Spinal cord (tissue), 10 donors: Measurements from ENCODE around the gene R3HDML. TPM values are rescaled to one million over a fixed set of nuclear protein-coding genes. Genes with fewer than 3 reads are reported as not detected.

ENCODE experiments used
- DNase-seq, 6 donors: peaks; one replicate each; pipeline versions ENCODE4 v3.0.0 to v3.0.0-alpha.2; 2013 to 2015; ENCODE audit warnings: low spot score in 6 of 6, low read depth in 4 of 6
- H3K27ac ChIP-seq: one replicate; pipeline ENCODE4 v1.5.1; 2013; ENCODE audit warnings: low read depth, low read length, control low read depth
- H3K27me3 ChIP-seq: one replicate; pipeline ENCODE4 v1.6.1; 2013; ENCODE audit warnings: low read length; ENCODE audit not compliant: control insufficient read depth, insufficient read depth
- H3K36me3 ChIP-seq: one replicate; pipeline ENCODE4 v1.6.1; 2013; ENCODE audit warnings: low read length; ENCODE audit not compliant: control insufficient read depth, insufficient read depth
- H3K4me1 ChIP-seq: one replicate; pipeline ENCODE4 v1.6.1; 2013; ENCODE audit warnings: low read length; ENCODE audit not compliant: control insufficient read depth, insufficient read depth
- H3K4me3 ChIP-seq: one replicate; pipeline ENCODE4 v1.5.1; 2013; ENCODE audit warnings: low read depth, low read length, control low read depth
- H3K9me3 ChIP-seq: one replicate; pipeline ENCODE4 v1.6.1; 2013; ENCODE audit warnings: low read length; ENCODE audit not compliant: control insufficient read depth, insufficient read depth
- WGBS: methylation state at CpG from one replicate; pipeline ENCODE4 v1.1.5; 2013; ENCODE audit warnings: missing lambda C conversion rate; ENCODE audit not compliant: insufficient coverage; 5-methylcytosine and 5-hydroxymethylcytosine counted together
- polyA plus RNA-seq, 2 donors: library from polyadenylated mRNA; unstranded; fragments of 120-200 nt; gene quantifications; one replicate each; pipeline ENCODE4 v1.2.1, GENCODE V29; 2013; ENCODE audit not compliant: insufficient read length in 2 of 2
- total RNA-seq, 2 donors: library from RNA; depleted of rRNA in 1 of 2; stranded (reverse); fragments of 120-200 nt in 1 of 2; fragments of >200 nt in 1 of 2; gene quantifications; one replicate each; pipeline versions ENCODE4 v1.2.3 to v1.2.4, GENCODE V29; 2013 to 2014
- donor health status: healthy.

R3HDML gene
- total and polyA plus RNA-seq, 4 donors, result 0.11 to 0.12 TPM; not detected in 2

DNA sequence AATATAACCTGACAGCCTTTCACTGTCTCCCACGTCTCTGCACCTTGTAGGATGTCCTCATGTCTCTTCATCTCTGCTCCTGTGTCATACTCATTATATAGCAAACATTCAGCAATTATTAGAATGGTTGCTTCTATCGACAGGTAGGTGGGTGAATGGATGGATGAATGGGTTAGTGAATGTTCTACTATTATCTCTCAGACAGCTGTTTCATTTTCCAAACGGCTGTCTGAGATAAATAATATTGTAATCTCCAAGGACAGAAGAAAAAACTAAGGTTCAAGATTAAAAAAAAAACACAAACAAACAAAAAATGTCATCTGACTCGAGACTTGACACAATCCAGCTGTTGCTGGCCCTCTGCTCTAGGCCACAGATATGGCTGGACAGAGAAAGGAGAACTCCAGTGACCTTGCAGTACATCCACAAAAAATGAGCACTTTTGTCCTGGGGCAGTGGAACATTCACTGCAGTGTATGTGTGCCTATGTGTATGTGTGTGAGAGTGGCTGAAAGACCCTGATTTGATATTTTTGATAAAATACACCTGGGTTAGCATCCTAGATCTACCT, 20.8 kb downstream of the R3HDML start:
- Histone ChIP-seq H3K9me3 (no peaks in the 10 kb centered on the region), H3K27ac (no peak overlapping the region), H3K27me3 (no peaks in the 10 kb centered on the region), H3K36me3 (no peaks in the 10 kb centered on the region), H3K4me1 (no peaks in the 10 kb centered on the region), H3K4me3 (no peak overlapping the region)
- WGBS, result 80% methylated on average over 1 of the region's 4 CpGs
- DNase-seq, result no peak

DNA sequence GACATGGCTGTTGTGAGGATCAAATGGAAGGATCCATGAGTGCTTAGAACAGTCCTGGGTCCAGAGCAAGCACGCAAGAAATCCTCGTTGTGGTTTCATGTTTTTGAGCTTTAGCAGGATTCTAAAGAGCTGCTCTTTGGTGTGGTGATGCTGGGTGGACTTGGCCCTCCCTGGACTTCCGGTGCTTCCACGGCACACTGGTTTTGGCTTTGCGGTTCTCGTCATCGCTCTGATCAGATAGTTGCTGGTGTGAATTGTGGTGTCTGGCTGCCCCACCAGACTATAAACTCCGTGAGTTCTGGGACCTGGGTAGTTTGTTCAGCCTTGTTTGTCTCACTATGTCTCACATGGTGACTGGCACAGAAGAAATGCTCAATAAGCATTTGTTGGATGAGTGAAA, 21.9 kb downstream of the R3HDML start:
- no peaks in the 10 kb centered on the region for H3K4me1 ChIP-seq
- no peak overlapping the region for H3K4me3 ChIP-seq
- WGBS, result 90% methylated on average over 6 of the region's 8 CpGs
- no peaks in the 10 kb centered on the region for H3K36me3 ChIP-seq
- no peaks in the 10 kb centered on the region for H3K9me3 ChIP-seq
- H3K27me3 ChIP-seq, result no peaks in the 10 kb centered on the region
- H3K27ac ChIP-seq, result no peak overlapping the region
- DNase-seq, result no peak

DNA sequence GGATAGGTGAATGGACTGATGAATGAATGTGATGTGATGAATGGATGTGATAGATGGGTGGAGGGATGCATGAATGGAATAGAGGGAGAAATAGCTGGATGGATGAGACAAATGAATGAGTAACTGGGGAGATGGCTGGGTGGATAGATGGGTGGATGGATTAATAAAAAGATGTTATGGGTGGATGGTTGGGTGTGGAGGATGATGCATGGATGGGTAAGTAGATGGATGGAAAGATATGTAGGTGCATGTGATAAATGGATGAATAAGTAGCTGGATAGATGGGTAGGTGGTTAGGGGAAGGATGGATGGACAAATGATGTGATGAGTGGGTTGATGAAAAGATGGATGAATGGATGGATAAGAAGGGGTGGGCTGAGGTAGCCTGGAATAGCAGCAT, 23.4 kb downstream of the R3HDML start:
- H3K9me3 ChIP-seq, result no peaks in the 10 kb centered on the region
- DNase-seq, result no peak
- H3K4me3 ChIP-seq, result no peak overlapping the region
- no peaks in the 10 kb centered on the region for H3K27me3 ChIP-seq
- H3K36me3 ChIP-seq, result no peaks in the 10 kb centered on the region
- H3K4me1 ChIP-seq, result no peaks in the 10 kb centered on the region
- H3K27ac ChIP-seq, result no peak overlapping the region

DNA sequence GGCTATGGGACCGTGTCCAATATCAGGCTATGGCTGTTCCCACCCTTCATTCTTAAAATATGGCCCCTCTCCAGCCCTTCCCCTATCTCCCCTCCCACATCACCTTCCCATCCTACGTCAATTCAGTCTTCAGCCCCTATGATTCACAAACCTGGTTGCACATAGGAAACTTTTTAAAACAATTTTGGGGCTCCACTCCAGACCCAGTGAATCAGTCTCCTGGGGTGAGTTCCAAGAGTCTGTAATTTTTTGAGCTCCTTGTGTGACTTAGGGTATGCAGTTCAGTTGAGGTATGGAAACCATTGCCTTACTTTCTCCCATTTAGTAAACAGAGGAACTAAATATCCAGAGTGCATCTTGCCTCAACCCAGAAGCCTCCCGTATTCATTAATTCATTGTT, 24.2 kb downstream of the R3HDML start:
- WGBS, result 89% methylated on average over 2 of the region's 3 CpGs
- no peaks in the 10 kb centered on the region for H3K9me3 ChIP-seq
- H3K27me3 ChIP-seq, result no peaks in the 10 kb centered on the region
- no peaks in the 10 kb centered on the region for H3K4me1 ChIP-seq
- no peak for DNase-seq
- no peak overlapping the region for H3K4me3 ChIP-seq
- H3K36me3 ChIP-seq, result no peaks in the 10 kb centered on the region
- H3K27ac ChIP-seq, result no peak overlapping the region

DNA sequence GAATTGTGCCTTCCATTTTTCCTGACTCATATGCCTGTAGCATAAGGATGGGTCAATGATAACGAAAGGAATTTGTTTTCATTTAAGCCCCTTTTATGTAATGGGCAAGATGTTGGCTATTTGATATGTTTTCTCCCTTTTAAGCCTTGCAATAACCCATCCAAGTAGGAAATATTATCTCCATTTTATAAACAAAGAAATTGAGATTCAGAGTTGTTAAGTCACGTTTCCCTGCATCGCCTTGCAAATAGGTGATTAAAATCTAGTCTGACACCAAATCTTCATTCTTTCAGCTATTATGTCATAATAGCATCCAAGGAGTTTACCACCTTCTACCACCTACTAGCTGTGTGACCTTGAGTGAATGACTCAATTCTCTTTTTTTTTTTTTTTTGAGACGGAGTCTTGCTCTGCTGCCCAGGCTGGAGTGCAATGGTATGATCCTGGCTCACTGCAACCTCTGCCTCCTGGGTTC, 25.7 kb downstream of the R3HDML start:
- Histone ChIP-seq H3K4me1 (no peaks in the 10 kb centered on the region), H3K4me3 (no peak overlapping the region), H3K9me3 (no peaks in the 10 kb centered on the region), H3K27ac (no peak overlapping the region), H3K36me3 (no peaks in the 10 kb centered on the region), H3K27me3 (no peaks in the 10 kb centered on the region)
- DNase-seq, result no peak
- WGBS, result no CpG with 5 or more reads among the region's 4 CpGs

DNA sequence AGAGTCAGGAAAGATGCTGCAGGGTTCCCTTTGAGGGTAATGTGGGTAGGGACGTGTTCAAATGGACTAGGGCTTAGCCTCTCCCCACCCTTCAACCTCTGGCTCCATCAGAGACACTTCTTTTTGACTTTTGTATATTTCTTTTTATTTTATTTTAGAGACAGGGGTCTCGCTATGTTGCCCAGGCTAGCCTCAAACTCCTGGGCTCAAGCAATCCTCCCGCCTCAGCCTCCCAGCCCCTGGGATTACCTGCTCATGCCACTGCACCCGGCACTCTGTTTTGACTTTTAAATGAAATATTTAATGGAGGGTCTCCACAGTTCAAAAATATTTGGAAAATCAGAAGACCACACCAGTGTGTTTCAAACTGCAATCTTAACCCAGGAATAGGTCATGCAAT, 27.2 kb downstream of the R3HDML start:
- Histone ChIP-seq H3K27ac (no peak overlapping the region), H3K9me3 (no peaks in the 10 kb centered on the region), H3K36me3 (no peaks in the 10 kb centered on the region), H3K4me1 (no peaks in the 10 kb centered on the region), H3K4me3 (no peak overlapping the region), H3K27me3 (no peaks in the 10 kb centered on the region)
- DNase-seq, result no peak
- 100% methylated on average over 1 of the region's 4 CpGs for WGBS

DNA sequence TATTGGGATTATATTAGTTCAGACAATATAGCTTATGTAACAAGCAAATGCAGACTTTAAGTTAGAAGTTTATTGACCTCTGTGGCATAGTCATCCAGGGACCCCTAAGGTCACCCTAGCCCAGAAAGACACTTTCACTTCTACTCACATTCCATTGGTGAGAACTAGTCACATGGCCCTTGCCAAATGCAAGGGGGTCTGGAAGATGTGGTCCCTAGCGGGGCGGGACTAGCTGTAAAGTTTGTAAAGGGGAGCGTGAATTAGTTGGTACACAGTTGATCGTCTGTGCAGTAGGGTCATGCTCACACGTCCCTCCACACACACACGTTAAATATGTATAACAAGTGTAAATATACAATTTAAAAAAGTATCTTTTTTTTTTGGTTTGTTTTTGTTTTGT, 27.9 kb downstream of the R3HDML start:
- no peaks in the 10 kb centered on the region for H3K36me3 ChIP-seq
- no CpG with 5 or more reads among the region's 6 CpGs for WGBS
- DNase-seq, result no peak

DNA sequence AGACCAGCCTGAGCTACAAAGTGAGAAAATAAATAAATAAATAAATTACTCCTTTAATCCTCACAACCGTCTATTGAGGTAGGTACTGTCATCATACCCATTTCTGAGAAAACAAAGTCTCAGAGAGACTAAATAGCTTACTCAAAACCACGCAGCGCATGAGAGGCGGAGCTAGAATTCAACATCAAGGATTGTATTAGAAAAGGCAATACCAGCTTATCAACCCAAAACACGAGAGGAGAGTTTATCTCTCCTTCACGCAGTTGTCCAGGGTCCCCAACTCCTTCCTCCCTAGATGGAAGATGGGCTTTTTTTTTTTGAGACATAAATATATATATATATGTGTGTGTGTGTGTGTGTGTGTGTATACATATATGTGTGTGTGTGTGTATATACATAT, 30.9 kb downstream of the R3HDML start:
- Histone ChIP-seq H3K27me3 (no peaks in the 10 kb centered on the region), H3K27ac (no peak overlapping the region), H3K4me1 (no peaks in the 10 kb centered on the region), H3K4me3 (no peak overlapping the region), H3K9me3 (no peaks in the 10 kb centered on the region), H3K36me3 (no peaks in the 10 kb centered on the region)
- DNase-seq, result no peak
- WGBS, result no CpG with 5 or more reads among the region's 6 CpGs

More for the DNA sequence above, 27.9 kb downstream of the R3HDML start:
- Histone ChIP-seq H3K27ac (no peak overlapping the region), H3K9me3 (no peaks in the 10 kb centered on the region), H3K27me3 (no peaks in the 10 kb centered on the region), H3K4me3 (no peak overlapping the region), H3K4me1 (no peaks in the 10 kb centered on the region)

DNA sequence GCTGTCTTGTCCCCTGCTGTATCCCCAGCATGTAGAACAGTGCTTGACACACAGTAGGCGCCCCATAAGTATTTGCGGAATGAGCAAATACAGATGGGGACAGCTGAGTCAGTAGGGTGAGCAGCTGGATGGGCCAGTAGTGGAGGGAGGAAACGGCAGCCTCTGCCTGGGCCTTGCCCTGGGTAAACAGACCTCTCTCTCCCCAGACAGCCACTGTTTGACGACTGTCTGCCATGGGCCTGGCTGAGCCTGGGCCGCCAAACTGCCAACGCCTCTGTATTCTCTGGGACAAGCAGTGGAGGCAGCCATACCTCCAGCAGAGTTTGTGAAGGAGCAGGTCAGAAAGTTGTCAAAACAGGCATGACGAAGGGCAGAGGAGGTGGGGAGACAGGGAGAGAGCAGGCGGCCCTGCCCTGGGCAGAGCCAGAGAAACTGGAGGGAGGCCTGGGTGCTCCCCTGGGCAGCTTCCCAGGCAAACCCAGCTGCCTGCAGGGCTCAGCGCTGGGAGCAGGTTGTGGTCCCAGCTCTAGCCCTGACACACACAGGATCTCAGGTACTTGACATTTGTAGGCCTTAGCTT, 33.9 kb downstream of the R3HDML start:
- Histone ChIP-seq H3K4me1 (no peaks in the 10 kb centered on the region), H3K36me3 (no peaks in the 10 kb centered on the region), H3K27me3 (no peaks in the 10 kb centered on the region), H3K4me3 (no peak overlapping the region), H3K27ac (no peak overlapping the region), H3K9me3 (no peaks in the 10 kb centered on the region)
- 73% methylated on average over 7 of the region's 9 CpGs for WGBS
- DNase-seq, result no peak

DNA sequence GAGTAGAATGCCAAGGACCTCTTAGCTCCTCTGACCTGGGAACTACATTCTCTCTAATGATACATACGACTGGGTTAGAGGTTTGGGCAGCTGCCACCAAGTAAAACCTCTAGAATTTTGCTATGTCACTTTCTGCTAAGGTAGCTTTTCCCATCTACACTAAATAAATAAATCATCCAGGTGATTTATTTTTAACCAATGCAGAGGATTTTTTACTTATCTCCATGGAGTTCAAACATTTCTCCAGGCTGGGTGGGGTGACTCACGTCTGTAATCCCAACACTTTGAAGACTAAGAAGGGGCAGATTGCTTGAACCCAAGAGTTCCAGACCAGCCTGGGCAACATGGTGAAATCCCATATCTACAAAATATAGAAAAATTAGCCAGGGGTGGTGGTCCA, 45.8 kb downstream of the R3HDML start:
- Histone ChIP-seq H3K4me1 (no peaks in the 10 kb centered on the region), H3K27me3 (no peaks in the 10 kb centered on the region), H3K4me3 (no peak overlapping the region), H3K27ac (no peak overlapping the region), H3K9me3 (no peaks in the 10 kb centered on the region), H3K36me3 (no peaks in the 10 kb centered on the region)
- WGBS, result no CpG with 5 or more reads among the region's 2 CpGs
- DNase-seq, result no peak
